Neuronal stem cell (in vitro differentiated cells): Measurements from ENCODE around the gene ELK4.

ENCODE experiments used
- DNase-seq: peaks from one replicate; pipeline ENCODE4 v3.0.0-alpha.2; 2013; ENCODE audit warnings: low spot score
- H2AFZ ChIP-seq: one replicate; pipeline ENCODE4 v1.6.1; 2013; ENCODE audit warnings: mild to moderate bottlenecking, low read length, inconsistent platforms
- H2AK5ac ChIP-seq: 2 replicates; pipeline ENCODE4 v1.6.1; 2013; ENCODE audit warnings: low read depth, mild to moderate bottlenecking, inconsistent platforms, low read length, moderate library complexity, mixed read lengths
- H2BK120ac ChIP-seq: 2 replicates; pipeline ENCODE4 v1.6.1; 2013; ENCODE audit warnings: low read depth, mild to moderate bottlenecking, inconsistent platforms, low read length, moderate library complexity, mixed read lengths
- H2BK12ac ChIP-seq: one replicate; pipeline ENCODE4 v1.6.1; 2013; ENCODE audit warnings: low read length, inconsistent platforms
- H2BK15ac ChIP-seq: 2 replicates; pipeline ENCODE4 v1.6.1; 2013; ENCODE audit warnings: mild to moderate bottlenecking, low read length, inconsistent platforms, mixed read lengths
- H2BK5ac ChIP-seq: one replicate; pipeline ENCODE4 v1.6.1; 2013; ENCODE audit warnings: inconsistent platforms, mild to moderate bottlenecking, low read length, moderate library complexity
- H3K14ac ChIP-seq: one replicate; pipeline ENCODE4 v1.6.1; 2013; ENCODE audit warnings: low read length, inconsistent platforms
- H3K18ac ChIP-seq: 2 replicates; pipeline ENCODE4 v1.6.1; 2013; ENCODE audit warnings: low read length, inconsistent platforms
- H3K23ac ChIP-seq: 2 replicates; pipeline ENCODE4 v1.6.1; 2013; ENCODE audit warnings: low read depth, mild to moderate bottlenecking, mixed read lengths, low read length, inconsistent platforms; ENCODE audit not compliant: poor library complexity
- H3K27ac ChIP-seq: replicated peaks from 3 replicates; pipeline ENCODE4 v1.5.1; 2013; ENCODE audit warnings: low read length, inconsistent platforms
- H3K27me3 ChIP-seq, 3 experiments: 2 replicates each; pipeline ENCODE4 v1.6.1; 2013; ENCODE audit warnings: low read length in 3 of 3, mild to moderate bottlenecking in 2 of 3, inconsistent platforms in 1 of 3, low read depth in 1 of 3, mixed read lengths in 1 of 3, moderate library complexity in 1 of 3; ENCODE audit not compliant: control insufficient read depth in 3 of 3, insufficient read depth in 3 of 3
- H3K36me3 ChIP-seq, 2 donors: replicated peaks in 1 of 2; 2 replicates each; pipeline ENCODE4 v1.6.1; 2013; ENCODE audit warnings: low read length in 2 of 2; ENCODE audit not compliant: control insufficient read depth in 2 of 2, insufficient read depth in 2 of 2
- H3K4ac ChIP-seq: 2 replicates; pipeline ENCODE4 v1.6.1; 2013; ENCODE audit warnings: inconsistent platforms, mild to moderate bottlenecking, low read length, moderate library complexity
- H3K4me1 ChIP-seq, 2 donors: 1 replicate in 1 of 2; 2 replicates in 1 of 2; pipeline ENCODE4 v1.6.1; 2013; ENCODE audit warnings: low read length in 2 of 2, low read depth in 1 of 2; ENCODE audit not compliant: control insufficient read depth in 2 of 2, insufficient read depth in 1 of 2
- H3K4me2 ChIP-seq: one replicate; pipeline ENCODE4 v1.6.1; 2013; ENCODE audit warnings: mild to moderate bottlenecking, low read length, inconsistent platforms; ENCODE audit not compliant: insufficient read depth, poor library complexity, severe bottlenecking
- H3K4me3 ChIP-seq, 2 donors: 2 replicates each; pipeline ENCODE4 v1.5.1; 2013; ENCODE audit warnings: low read length in 2 of 2, mild to moderate bottlenecking in 2 of 2, inconsistent platforms in 1 of 2, moderate library complexity in 1 of 2
- H3K79me1 ChIP-seq: one replicate; pipeline ENCODE4 v1.6.1; 2013; ENCODE audit warnings: low read depth, mild to moderate bottlenecking, inconsistent platforms, low read length, moderate library complexity
- H3K9ac ChIP-seq: one replicate; pipeline ENCODE4 v1.6.1; 2013; ENCODE audit warnings: mild to moderate bottlenecking, low read depth, low read length, inconsistent platforms; ENCODE audit not compliant: poor library complexity
- H3K9me3 ChIP-seq, 2 donors: replicated peaks in 1 of 2; 2 replicates each; pipeline versions ENCODE3 to v1.6.1; 2013; ENCODE audit warnings: low read length in 2 of 2, mild to moderate bottlenecking in 2 of 2, inconsistent platforms in 1 of 2, low read depth in 1 of 2, mixed read lengths in 1 of 2, moderate library complexity in 1 of 2; ENCODE audit not compliant: control insufficient read depth in 2 of 2, insufficient read depth in 1 of 2
- H4K8ac ChIP-seq: one replicate; pipeline ENCODE4 v1.6.1; 2013; ENCODE audit warnings: low read depth, mild to moderate bottlenecking, inconsistent platforms, low read length, moderate library complexity
- H4K91ac ChIP-seq: one replicate; pipeline ENCODE4 v1.6.1; 2013; ENCODE audit warnings: low read length, low read depth, mild to moderate bottlenecking, inconsistent platforms; ENCODE audit not compliant: poor library complexity
- WGBS, 2 donors: extraction: QIAGEN DNeasy Blood & Tissue Kit; methylation state at CpG; one replicate each; pipeline ENCODE4 v1.1.7; 2013; ENCODE audit warnings: missing lambda C conversion rate in 2 of 2, mixed read lengths in 1 of 2; ENCODE audit not compliant: insufficient read length in 2 of 2, insufficient replicate concordance in 1 of 2; ENCODE audit errors: extremely low coverage in 2 of 2; 5-methylcytosine and 5-hydroxymethylcytosine counted together

Gene ELK4

DNA sequence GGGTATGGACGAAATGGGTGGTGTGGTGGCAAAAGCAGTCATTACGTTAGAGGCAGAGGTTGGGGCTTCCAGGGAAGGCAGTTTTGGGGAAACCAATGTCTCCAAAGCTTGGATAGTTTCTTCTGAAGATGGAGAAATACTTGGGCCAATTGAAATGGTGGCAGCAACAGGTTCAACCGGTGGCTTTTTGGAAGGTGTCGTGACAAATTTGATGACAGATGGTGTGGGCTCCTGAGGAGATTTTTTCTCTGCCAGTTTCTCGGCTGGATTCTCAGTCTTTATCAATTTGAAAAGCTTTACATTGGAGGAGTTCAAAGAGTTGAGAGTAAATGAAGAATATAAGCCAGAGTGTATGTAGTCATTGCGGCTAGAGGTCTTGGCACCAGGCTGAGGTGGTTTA is 11.5 kb downstream of the ELK4 start:
- no CpG with 5 or more reads among the region's 6 CpGs for WGBS, 2 donors
- H3K36me3 ChIP-seq = peaks cover 26 to 92% of the 10 kb centered on the region in 2 donors
- DNase-seq = no peak

DNA sequence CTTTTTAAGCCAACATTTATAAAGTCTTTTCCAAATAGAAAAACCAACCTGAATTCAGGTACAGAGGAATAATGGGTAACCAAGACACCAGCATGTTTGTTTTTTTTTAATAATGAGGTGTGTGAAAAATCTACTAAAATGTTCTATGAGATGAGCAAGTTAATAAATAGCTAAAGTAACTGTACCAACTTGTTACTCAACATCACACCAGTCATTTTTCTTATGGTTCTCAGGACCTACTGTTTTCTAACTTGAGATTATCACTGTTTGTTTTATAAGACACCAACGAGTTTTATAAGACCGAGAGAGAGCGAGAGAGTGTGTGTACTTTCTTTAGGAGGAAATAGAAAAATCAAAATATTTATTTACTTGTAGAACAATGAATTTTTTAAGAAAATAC is 12.4 kb downstream of the ELK4 start:
- no peak overlapping the region for H2BK15ac ChIP-seq
- no peak overlapping the region for H4K91ac ChIP-seq
- no peak overlapping the region for H2BK12ac ChIP-seq
- no peak overlapping the region for H3K27ac ChIP-seq
- H3K23ac ChIP-seq = no peak overlapping the region
- peaks cover 3% of the 10 kb centered on the region for H3K79me1 ChIP-seq
- H3K9me3 ChIP-seq = no peaks in the 10 kb centered on the region
- H3K27me3 ChIP-seq = no peaks in the 10 kb centered on the region
- H3K14ac ChIP-seq = no peak overlapping the region
- H3K4ac ChIP-seq = no peak overlapping the region
- H3K9ac ChIP-seq = no peak overlapping the region
- DNase-seq = no peak
- no peak overlapping the region for H3K4me2 ChIP-seq
- no peaks in the 10 kb centered on the region for H3K4me1 ChIP-seq
- H3K18ac ChIP-seq = no peak overlapping the region
- peaks cover 26 to 94% of the 10 kb centered on the region in 2 donors for H3K36me3 ChIP-seq
- H2AFZ ChIP-seq = no peak overlapping the region
- no CpG with 5 or more reads among the region's 3 CpGs for WGBS, 2 donors
- H2AK5ac ChIP-seq = no peak overlapping the region
- no peak overlapping the region for H2BK5ac ChIP-seq
- no peak overlapping the region for H2BK120ac ChIP-seq
- H4K8ac ChIP-seq = no peak overlapping the region
- no peak overlapping the region for H3K4me3 ChIP-seq

More for the DNA sequence above, 11.5 kb downstream of the ELK4 start:
- H3K4ac ChIP-seq = no peak overlapping the region
- H2BK12ac ChIP-seq = no peak overlapping the region
- peaks cover 3% of the 10 kb centered on the region for H3K79me1 ChIP-seq
- no peak overlapping the region for H3K9ac ChIP-seq
- no peak overlapping the region for H3K4me3 ChIP-seq
- H3K18ac ChIP-seq = no peak overlapping the region
- no peak overlapping the region for H2BK15ac ChIP-seq
- no peak overlapping the region for H4K91ac ChIP-seq
- no peak overlapping the region for H3K4me2 ChIP-seq
- no peak overlapping the region for H2AFZ ChIP-seq
- H3K27me3 ChIP-seq = no peaks in the 10 kb centered on the region
- H2BK5ac ChIP-seq = no peak overlapping the region
- H3K27ac ChIP-seq = no peak overlapping the region
- H4K8ac ChIP-seq = no peak overlapping the region
- no peak overlapping the region for H3K23ac ChIP-seq
- no peaks in the 10 kb centered on the region for H3K4me1 ChIP-seq
- no peak overlapping the region for H2BK120ac ChIP-seq
- no peak overlapping the region for H2AK5ac ChIP-seq
- no peaks in the 10 kb centered on the region for H3K9me3 ChIP-seq
- H3K14ac ChIP-seq = no peak overlapping the region

GRCh38 chr1:205616563-205617293 is 15.1 kb downstream of the ELK4 start:
- H4K8ac ChIP-seq = no peak overlapping the region
- no peak overlapping the region for H3K14ac ChIP-seq
- no peaks in the 10 kb centered on the region for H3K9me3 ChIP-seq
- peaks cover 27 to 94% of the 10 kb centered on the region in 2 donors for H3K36me3 ChIP-seq
- H2BK5ac ChIP-seq = no peak overlapping the region
- H3K4me2 ChIP-seq = no peak overlapping the region
- H3K9ac ChIP-seq = no peak overlapping the region
- no peak overlapping the region for H3K4me3 ChIP-seq
- H2AK5ac ChIP-seq = no peak overlapping the region
- no peak overlapping the region for H4K91ac ChIP-seq
- H3K79me1 ChIP-seq = peaks cover 2% of the 10 kb centered on the region
- H3K4ac ChIP-seq = no peak overlapping the region
- H2AFZ ChIP-seq = no peak overlapping the region
- H2BK120ac ChIP-seq = no peak overlapping the region
- H2BK12ac ChIP-seq = no peak overlapping the region
- no peak overlapping the region for H3K23ac ChIP-seq
- no peaks in the 10 kb centered on the region for H3K4me1 ChIP-seq
- no peaks in the 10 kb centered on the region for H3K27me3 ChIP-seq
- WGBS, 2 donors = no CpG with 5 or more reads among the region's 1 CpG
- H2BK15ac ChIP-seq = no peak overlapping the region
- no peak overlapping the region for H3K27ac ChIP-seq
- DNase-seq = no peak
- no peak overlapping the region for H3K18ac ChIP-seq

- Histone ChIP-seq H2AFZ (no peak overlapping the region), H3K18ac (no peak overlapping the region), H3K4me1 (no peaks in the 10 kb centered on the region), H3K9me3 (no peaks in the 10 kb centered on the region), H3K27me3 (no peaks in the 10 kb centered on the region), H3K79me1 (peaks cover 2% of the 10 kb centered on the region), H2AK5ac (no peak overlapping the region), H3K23ac (no peak overlapping the region), H3K4me3 (no peak overlapping the region), H4K8ac (no peak overlapping the region), H3K9ac (no peak overlapping the region), H3K4ac (no peak overlapping the region), H2BK5ac (no peak overlapping the region), H4K91ac (no peak overlapping the region), H2BK120ac (no peak overlapping the region), H3K36me3 (peaks cover 27 to 97% of the 10 kb centered on the region in 2 donors), H2BK12ac (no peak overlapping the region), H3K27ac (no peak overlapping the region), H2BK15ac (no peak overlapping the region), H3K4me2 (no peak overlapping the region), H3K14ac (no peak overlapping the region)
- no peak for DNase-seq
- WGBS, 2 donors = no CpG with 5 or more reads among the region's 1 CpG
Observed at GRCh38 chr1:205615789-205616188, 16.0 kb downstream of the ELK4 start.
